GM19023 (cell line): Measurements from ENCODE around the gene EID1.
"Not testable (repeated sequence)": the region's sequence is repeated elsewhere in the genome, so short reads cannot be mapped to it uniquely, and the experiment has no call there.

ENCODE experiments used
- ATAC-seq: cut with Tn5 transposase; IDR thresholded peaks from one replicate; pipeline ENCODE4 v1.9.1; 2021; ENCODE audit warnings: mild to moderate bottlenecking, moderate library complexity; ENCODE audit not compliant: unreplicated experiment

EID1 gene, protein sequence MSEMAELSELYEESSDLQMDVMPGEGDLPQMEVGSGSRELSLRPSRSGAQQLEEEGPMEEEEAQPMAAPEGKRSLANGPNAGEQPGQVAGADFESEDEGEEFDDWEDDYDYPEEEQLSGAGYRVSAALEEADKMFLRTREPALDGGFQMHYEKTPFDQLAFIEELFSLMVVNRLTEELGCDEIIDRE

DNA sequence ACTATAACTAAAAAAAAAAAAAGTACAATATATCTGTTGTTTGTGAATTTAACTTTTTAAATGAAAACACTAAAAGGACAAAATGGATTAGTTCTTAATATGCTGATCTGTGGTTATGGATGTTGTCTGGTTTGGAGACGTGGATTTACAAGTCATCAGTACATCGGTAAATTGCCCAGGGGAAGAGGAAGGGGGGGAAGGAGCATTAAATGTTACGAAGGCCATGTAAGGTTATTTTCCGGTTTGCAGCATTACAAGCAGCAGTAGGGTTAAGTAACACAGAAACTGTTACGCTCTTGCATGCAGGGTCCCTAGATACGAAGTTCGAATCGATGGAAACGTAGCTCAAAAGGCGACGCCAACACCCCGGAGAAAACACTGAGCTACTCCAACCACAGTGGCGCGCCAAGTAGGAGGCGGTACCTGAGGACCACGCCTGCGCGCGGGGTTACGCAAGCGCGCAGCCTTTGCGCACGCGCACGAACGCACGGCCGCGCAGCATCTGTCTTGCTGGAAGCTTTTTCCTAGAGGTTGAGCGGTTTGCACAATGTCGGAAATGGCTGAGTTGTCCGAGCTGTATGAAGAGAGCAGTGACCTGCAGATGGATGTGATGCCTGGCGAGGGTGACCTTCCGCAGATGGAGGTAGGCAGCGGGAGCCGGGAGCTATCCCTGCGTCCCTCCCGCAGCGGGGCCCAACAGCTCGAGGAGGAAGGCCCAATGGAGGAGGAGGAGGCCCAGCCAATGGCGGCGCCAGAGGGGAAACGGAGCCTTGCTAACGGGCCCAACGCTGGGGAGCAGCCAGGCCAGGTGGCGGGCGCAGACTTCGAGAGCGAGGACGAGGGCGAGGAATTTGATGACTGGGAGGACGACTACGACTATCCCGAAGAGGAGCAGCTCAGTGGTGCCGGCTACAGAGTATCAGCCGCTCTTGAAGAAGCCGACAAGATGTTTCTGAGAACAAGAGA is at the start of gene EID1:
Gene EID1, plus strand, starts transcription at position 505 of the 966 bp plus-strand sequence. Its CDS starts 43 bp downstream, at position 548.
- peak; percentile 97 for ATAC-seq

DNA sequence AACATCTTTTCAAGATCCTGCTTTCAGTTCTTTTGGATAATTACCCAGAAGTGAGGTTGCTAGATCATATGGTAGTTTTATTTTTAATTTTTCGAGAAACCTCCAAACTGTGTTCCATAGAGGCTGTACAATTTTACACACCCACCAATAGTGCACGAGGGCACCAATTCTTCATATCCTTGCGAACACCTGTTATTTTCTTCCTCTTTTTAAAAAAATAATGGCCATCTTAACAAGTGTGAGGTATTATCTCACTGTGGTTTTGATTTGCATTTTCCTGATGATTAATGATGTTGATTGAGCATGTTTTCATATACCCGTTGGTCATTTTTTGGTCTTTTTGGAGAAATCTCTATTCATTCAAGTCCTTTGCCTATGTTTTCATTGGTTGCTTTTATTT is 49.5 kb upstream of the EID1 start:
- ATAC-seq = no peak

DNA sequence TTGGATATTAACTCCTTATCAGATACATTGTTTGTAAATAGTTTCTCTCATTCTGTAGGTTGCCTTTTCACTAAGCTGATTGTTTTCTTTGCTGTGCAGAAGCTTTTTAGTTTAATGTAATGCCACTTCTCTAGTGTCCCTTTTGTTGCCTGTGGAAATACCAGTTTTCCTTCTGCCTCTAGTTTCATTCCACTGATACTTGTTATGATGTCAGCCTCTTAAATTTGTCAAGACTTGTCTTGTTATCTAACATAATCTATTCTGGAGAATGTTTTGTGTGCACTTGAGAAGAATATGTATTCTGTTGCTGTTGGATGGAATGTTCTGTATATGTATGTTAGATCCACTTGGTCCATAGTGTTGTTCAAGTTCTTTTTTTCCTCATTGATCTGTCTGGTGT is 49.0 kb upstream of the EID1 start:
- ATAC-seq = no peak

DNA sequence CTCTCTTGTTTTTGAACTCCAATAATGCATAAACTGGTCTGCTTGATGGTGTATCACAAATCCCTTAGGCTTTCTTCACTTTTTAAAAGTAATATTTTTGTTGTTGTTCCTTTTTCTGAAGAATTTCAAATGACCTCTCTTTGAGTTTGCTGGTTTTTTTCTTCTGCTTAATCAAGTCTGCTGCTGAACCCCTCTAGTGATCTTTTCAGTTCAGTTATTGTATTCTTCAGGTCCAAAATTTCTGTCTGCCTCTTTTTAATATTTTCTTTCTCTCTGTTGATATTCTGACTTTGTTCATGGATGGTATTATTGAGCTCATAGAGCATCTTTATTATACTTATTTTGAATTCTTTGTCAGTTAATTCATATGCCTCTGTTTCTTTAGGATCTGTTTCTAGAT is 45.3 kb upstream of the EID1 start:
- ATAC-seq = no peak

GRCh38 chr15:48833526-48834239 is 44.3 kb upstream of the EID1 start:
- no peak for ATAC-seq

- ATAC-seq = no peak
Measured at GRCh38 chr15:48834756-48835155, 43.2 kb upstream of the EID1 start.

DNA sequence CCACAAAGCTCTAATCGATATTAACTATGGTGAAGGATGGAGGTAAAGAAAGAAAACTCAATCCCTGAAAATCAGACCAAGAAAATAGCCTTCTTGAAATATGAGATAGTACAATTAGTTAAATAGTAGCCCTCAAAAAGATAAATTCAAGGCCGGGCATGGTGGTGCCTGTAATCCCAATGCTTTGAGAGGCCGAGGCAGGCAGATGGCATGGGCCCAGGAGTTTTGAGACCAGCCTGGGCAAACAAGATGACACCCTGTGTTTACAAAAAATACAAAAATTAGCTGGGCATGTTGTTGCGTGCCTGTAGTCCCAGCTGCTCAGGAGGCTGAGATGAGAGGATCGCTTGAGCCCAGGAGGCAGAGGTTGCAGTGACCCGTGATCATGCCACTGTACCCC is 35.4 kb upstream of the EID1 start:
- no peak for ATAC-seq

DNA sequence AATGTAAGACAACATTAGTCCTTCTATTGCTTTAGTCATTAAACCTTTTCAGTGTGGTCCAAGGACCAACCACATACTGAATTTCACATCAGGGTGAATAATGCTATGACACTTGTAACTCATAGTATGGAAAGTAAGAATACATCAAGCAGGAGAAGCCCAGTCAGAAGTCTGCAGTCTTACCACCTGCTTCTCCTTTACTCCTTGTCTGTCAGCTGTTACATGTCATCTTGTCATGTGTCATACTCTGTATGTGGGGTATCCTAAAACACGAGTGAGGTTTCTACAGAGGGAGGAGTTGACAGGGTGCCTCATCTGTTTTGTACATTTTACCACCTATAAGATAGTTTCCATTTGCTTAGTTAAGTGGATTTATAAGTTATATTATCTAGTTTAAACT is 32.8 kb upstream of the EID1 start:
- ATAC-seq = no peak

GRCh38 chr15:48850648-48851047 is 27.3 kb upstream of the EID1 start:
- ATAC-seq = no peak

GRCh38 chr15:48851956-48852355 is 26.0 kb upstream of the EID1 start:
- ATAC-seq = no peak

DNA sequence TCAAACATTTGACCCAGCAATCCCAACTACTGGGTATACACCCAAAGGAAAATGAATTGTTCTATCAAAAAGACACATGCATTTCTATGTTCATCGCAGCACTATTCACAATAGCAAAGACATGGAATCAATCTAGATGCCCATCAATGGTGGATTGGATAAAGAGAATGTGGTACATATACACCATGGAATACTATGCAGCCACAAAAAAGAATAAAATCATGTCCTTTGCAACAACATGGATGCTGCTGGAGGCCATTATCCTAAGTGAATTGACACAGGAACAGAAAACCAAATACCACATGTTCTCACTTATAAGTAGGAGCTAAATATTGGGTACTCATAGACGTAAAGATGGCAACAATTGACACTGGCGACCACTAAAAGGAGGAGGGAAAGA is 23.5 kb upstream of the EID1 start:
- not testable (repeated sequence) for ATAC-seq

- no peak for ATAC-seq
Measured at GRCh38 chr15:48855501-48856440, 22.2 kb upstream of the EID1 start.

DNA sequence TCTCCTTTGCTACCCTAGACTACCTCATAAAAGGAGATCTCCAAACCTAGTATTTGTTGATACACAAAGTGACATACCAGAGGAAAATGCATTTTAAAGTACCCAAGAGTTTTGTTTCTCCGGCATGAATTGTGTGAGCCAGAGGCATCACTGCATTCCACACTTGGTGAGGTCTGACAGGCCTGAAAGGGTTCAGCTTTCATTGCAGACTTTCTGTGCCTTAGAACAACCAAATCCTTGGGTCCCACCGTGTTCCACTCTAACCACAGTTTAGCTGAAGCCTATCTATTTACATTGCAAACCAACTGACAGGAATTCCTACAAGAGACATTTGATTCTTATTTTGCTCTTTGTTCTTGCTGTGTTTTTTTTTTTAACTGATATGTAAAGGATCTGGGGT is 21.0 kb upstream of the EID1 start:
- ATAC-seq = no peak

DNA sequence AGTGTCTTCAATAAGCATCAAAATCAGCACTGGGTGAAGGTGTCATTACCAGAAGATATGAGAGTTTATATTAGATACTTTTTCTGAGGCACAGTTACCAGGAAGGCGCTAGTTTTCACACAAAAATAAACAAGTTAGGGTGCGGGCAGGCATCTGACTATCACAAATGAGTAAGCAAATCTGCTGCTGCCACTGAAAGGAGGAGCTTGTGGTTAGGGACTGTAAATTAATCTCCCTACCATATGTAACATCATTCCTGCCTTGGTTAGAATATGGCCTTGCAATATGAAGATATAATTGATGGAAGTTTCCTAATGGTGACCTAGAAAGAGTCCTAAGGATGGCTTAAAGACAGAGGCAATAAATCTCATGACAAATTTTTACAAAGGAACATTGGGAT is 19.5 kb upstream of the EID1 start:
- no peak for ATAC-seq

DNA sequence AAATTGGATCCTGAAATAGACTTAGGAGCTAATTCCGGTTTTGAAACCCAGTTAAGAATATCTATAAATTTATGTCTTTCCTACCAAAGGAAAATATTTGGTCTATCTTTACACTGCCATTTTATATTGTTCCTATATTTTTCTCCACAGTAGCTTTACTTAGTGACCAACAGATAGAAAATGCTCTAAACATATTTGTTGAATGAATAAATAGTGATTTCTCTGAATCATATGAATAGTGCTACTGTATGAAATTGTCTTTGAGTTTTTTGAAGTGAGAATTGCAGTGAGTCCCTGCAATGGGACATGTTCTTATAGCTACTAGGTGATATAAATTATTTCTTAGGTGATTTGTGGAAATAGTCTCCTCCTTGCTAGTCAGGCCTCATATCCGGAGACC is 18.5 kb upstream of the EID1 start:
- ATAC-seq = no peak

GRCh38 chr15:48861813-48862431 is 16.0 kb upstream of the EID1 start:
- no peak for ATAC-seq

GRCh38 chr15:48862705-48863104 is 15.2 kb upstream of the EID1 start:
- ATAC-seq = no peak

DNA sequence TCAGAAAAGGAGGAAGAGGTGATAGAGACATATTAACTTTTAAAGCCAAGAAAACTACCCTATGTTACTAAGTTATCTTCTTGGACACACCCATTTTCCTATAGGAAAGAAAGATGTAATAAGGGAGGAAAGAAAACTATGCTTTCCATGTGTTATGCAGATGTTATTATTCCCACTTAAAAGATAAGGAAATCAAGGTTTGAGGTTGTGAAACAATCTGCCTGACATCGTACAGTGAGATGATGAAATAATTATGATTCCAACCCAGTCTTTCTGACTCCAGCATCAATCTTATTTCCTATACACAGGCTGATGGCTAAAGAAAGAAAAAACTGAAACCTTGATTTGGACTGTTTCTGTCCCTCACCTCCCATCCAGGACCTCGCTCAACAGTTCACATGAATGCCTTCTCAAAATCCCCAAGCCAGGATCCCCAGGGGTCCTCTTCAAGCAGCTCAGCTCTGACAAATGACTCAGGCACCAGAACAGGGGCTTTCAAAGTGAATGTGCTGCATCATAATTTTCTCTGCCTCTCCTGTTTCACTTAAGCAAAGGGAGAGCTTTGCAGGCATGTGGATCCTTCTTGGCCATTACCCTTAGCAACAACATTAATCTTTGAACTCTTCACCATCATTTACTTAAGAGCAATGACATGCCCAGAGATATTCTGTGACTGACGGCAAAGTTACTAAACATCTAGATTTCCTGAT is 12.4 kb upstream of the EID1 start:
- no peak for ATAC-seq

- ATAC-seq = no peak
Measured at GRCh38 chr15:48866141-48866563, 11.8 kb upstream of the EID1 start.
